Skin of body (tissue), 2 donors: ENCODE results near the gene NOTCH3. TPM values are rescaled to one million over a fixed set of nuclear protein-coding genes. Genes with fewer than 3 reads are reported as not detected.

ENCODE experiments used
- DNase-seq: peaks from one replicate; lab custom pipeline; 2025; lab: John Stamatoyannopoulos, UW
- total RNA-seq: library from RNA; depleted of rRNA; stranded (reverse); fragments of >200 nt; gene quantifications from one replicate; pipeline ENCODE4 v1.2.3, GENCODE V29; 2014

Gene NOTCH3
- total RNA-seq, 1 donor from 2014 or later: 69.0 TPM

DNA sequence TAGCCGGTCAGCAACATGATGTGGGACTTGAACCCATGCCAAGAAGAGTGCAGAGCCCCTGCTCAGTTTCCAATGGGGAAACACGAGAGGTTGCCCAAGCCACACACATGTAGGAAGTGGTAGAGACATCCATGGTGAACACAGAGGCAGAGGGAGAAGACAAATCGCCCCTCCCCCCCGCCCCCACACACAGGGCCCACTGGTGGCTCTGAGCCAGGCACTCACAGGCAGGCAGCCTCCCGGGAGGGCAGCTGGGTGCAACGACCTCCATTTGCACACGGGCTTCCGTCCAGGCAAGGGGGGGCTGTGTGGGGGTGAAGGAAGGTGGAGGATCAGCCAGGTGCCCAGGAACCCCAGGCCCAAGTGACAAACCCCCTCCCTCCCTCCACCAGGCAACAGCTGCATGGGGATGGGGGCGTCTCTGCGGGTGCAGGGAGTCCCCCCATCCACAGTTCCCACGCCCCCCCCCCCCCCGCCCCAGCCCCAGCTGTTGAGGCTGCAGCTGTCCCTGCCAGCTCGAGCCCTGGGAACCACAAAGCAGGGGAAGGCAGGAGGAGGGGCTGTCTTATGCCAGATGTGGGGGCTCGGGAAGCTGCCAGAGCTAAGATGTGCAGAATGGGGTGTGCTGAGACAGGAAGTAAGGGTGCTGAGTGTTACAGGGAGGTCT is 3.4 kb downstream of the NOTCH3 start:
- peak; percentile 37 for DNase-seq

DNA sequence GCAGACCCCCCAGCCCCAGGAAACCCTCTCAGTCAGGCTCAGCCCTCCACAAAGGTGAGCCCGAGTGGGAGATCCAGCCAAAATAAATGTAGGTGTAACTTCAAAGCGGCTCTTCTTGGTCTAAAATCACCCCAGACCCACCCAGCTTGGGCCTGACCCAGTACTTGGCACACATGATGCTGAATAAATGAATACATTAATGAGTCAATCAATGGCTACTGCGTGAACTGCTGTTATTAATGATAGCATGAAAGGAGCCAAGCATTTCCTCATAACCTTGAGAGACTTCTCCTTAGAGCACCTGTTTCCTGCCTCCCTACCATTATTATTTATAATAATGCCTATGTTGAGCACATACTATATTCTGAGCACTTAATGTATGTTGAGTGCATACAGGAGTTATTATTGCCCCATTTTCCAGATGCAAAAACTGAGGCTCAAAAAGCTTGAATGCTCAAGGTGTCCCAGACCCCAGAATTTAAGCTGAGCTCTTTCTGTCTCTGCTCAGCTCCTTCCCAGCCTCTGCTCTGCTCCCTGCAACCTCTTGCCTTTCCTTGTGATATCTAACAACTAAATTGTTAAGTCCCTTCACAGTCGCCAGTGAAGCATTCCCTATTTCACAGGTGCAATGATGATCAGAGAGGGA is 4.3 kb downstream of the NOTCH3 start:
- no peak for DNase-seq

DNA sequence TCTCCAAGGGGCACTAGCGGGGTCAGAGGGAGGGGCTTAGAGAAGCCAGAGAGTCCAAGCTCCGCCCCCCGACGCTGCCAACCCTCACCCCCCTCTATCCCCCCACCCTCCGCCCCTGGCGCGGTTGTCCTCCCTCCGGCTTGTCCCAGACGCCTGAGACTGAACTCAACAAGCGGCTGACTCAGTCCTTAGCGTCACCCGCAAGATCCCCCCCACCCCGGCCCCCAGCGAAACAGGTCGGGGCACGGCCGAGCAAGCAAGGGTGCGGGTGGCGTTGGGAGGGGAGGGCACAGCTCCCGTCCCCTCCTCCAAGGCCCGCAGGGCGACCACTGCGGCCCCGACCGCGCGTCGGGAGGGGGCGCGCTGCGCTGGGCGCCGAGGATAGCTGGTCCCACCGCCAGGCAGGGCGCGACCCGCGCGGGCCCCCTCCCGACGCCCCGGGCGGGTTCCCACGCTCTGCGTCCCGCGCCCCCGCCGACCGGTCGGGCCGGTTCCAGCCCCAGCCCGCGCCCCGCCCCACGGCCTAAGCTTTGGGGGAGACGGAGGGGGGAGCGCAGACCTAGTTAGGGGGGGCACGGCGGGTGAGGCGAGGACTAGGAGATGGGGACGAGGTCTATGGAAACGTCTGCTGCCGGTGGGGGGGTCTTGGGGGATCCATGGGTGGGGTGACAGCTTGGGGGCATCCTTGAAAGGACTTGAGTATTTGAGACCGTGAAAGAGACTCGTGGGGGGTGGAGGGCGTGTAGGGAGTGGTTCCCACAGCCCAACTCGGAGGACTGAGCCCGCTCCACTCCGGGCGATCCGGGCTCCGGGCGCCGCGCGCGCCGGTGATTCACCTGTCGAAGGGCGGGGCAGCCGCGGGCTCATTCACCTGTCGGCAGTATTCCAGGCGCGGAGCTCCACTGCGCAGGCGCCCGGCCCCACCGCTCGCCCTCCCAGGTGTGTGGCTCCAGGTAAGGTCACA is 5.1 kb downstream of the NOTCH3 start:
- peak; percentile 30 for DNase-seq

DNA sequence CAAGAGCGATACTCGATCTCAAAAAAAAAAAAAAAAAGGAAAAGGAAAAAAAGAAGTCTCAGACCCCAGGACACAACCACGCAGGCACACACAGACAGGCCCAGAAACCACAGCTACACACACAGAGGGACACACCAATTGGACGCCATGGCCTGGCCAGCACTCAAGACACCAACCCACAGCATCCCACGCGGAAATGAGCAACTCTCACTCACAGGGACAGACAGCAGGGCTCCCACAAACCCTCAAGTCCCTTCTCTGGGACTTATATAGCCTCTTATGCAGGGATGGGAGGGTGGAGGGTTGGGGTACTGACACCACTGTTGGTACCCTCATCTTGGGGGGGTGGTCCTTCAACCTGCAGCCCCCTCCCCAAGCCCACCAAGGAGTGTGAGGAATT is 5.9 kb downstream of the NOTCH3 start:
- DNase-seq: no peak

DNA sequence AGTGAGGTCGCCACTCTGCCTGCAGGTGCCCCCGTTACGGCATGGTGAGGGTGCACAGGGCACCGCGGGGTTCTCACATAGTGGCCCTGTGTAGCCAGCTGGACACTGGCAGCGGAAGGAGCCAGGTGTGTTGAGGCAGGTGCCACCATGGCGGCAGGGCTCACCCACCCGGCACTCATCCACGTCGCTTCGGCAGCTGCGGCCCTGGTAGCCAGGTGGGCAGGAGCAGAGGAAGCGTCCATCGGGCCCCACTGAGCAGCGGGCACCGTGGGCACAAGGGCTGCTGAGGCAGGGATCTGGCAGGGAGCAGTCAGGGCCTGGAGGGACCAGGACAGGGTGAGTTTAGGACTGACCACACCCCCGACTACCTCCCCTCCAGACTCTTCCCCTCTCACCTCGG is 8.8 kb downstream of the NOTCH3 start:
- no peak for DNase-seq

DNA sequence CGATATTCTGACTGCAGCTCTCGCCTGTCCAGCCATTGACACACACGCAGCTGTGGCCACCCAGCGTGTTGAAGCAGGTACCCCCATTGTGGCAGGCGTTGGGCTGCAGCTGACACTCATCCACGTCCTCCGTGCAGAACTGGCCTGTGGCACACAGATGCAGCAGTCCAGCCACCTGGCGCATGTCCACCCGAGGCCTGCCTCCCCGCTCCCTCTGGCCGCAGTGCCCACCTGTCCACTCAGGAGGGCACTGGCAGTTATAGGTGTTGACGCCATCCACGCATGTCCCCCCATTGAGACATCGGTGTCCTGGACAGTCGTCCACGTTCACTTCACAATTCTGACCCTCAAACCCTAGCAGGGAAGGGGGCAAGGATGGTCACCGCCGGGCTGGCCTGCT is 9.3 kb downstream of the NOTCH3 start:
- no peak for DNase-seq

DNA sequence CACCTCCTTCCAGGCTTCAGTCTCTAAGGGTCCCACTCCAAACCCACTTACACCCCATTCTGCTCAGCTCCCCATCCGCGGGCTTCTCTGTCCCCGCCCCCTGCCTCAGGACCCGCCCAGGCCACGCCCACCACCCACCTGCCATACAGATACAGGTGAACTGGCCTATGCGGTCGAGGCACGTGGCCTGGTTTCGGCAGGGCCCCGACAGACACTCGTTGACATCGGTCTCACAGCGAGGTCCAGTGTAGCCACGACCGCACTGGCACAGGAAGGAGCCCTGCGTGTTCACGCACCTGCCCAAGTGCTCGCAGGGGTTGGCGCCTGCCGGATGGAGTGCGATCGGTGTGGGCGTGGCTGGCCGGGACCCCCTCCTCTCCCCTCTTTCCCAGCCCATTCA is 11.9 kb downstream of the NOTCH3 start:
- DNase-seq: no peak

DNA sequence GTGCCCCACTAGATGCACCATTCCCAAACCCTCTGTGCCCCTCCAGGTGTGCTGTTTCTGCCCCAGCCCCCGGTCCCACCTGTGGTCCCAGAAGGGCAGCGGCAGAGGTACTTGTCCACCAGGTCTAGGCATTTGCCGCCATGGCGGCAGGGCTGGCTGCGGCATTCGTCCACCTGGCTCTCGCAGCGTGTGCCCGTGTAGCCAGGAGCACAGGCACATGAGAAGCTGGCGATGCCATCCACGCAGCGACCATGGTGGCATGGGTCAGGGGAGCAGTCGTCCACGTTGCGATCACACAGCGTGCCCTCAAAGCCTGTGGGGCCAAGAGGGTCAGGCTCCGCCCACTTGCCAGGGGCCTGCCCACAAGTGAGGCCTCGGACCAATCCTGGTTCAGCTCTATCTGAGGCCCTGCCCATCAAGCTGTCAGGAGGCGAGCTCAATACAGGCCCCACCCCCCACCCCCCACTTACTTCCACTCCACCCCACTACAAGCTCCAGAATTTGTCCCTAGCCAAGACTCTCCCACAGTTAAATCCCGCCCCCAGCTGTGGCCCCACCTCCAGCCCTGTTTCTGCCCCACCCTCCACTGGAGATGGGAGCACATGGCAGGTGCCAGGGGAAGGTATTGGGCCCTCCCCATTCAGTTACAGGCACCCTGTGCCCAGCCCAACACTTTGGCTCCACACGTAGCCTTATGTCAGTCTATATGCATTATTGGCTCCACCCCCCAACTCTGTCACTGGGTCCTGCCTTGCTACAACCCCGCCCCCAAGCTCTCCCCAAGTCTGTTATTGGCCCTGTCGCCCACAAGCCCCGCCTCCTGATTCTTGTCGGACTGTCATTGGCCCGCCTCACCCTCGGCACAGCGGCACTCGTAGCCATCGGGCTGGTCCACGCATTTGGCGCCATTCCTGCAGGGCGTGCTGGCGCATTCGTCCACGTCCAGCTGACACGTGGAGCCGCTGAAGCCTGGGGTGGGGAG is 13.5 kb downstream of the NOTCH3 start:
- no peak for DNase-seq

DNA sequence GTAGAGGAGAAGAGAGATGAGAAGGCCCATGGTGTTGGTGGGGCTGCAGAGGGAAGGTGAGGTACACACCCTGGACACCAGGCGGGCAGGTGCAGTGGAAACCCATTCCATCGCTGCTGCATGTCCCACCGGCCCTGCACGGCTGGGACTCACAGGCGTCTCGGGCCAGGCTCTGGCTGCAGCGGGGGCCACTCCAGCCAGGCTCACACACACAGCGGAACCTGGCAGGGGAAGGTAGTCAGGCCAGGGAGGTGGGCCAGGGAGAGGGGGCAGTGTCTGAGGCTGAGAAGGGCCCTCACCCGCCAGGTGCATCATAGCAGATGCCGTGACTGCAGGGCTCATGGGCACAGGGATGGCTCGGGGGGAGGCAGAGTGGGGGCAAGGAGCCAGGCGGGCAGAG is 15.6 kb downstream of the NOTCH3 start:
- no peak for DNase-seq

DNA sequence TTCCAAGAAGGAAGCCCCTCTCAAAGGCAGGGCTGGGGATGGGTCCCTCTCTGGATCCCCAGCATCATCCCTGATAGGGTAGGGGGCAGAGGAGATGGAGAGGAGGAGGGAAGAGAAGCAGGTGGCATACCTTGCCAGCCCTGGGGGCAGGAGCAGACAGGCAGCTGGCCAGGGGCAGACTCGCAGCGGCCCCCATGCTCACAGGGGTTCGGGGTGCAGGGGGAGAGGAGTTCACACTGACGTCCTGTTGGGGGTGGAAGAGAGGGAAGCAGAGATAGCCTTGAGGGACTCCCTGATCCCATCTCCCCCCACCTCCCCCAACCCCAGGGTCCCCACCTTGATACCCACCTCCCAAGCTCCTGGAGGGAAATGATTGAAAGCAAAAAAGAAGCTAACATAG is 16.0 kb downstream of the NOTCH3 start:
- no peak for DNase-seq

DNA sequence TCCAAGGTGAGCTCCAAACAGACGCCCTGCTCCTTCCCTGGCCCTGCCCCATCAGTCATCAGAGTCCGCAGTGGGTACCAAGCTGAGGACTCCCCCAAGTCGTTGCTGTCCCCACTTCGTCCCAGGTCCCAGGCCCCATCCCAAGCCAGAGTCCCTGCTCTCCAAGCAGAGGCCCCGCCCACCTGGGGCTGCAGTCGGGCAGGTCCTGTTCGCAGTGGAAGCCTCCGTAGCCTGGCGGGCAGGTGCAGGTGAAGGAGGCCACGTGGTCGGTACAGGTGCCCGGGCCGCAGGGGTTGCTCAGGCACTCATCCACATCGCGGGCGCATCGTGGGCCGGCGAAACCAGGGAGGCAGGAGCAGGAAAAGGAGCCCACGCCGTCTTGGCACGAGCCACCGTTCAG is 19.4 kb downstream of the NOTCH3 start:
- no peak for DNase-seq

DNA sequence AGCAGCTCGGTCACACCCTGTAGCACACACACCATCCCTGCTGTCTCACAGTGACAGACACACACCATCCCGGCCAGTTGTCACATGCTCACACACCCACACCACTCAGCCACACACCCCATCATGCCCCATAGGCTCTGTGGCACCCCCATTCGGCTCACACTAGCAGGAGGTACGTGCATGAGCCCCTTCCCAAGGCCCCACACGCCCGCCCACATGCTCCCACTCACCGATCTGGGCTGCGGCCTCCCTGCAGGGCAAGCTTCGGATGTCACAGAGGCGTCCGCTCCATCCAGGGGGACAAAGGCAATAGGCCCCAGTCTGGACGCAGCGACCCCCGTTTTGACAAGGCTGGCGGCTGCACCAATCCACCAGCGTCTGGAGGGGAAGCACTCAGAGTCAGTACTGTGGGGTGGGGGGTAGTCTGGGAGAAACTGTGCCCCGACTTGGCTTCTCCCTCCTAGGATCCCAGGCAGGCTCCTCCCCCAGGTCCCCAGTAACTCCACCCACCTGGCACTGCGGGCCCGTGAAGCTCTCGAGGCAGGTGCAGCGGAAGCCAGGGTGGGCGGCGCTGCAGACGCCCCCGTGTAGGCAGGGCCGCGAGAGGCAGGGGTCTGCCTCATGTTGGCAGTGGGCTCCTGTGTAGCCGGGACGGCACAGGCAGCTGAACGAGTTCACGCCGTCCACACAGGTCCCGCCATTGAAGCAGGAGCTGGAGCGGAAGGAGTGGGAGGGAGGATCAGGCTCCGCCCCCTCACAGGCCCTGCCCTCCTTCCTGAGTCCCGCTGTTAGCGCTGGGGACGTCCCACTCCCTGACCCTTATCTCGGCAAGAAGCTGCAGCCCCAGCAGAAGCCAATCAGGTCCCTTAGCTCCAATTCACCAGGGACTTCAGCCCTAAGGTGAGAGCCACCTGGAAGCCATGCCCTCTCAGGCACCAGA is 20.1 kb downstream of the NOTCH3 start:
- no peak for DNase-seq

DNA sequence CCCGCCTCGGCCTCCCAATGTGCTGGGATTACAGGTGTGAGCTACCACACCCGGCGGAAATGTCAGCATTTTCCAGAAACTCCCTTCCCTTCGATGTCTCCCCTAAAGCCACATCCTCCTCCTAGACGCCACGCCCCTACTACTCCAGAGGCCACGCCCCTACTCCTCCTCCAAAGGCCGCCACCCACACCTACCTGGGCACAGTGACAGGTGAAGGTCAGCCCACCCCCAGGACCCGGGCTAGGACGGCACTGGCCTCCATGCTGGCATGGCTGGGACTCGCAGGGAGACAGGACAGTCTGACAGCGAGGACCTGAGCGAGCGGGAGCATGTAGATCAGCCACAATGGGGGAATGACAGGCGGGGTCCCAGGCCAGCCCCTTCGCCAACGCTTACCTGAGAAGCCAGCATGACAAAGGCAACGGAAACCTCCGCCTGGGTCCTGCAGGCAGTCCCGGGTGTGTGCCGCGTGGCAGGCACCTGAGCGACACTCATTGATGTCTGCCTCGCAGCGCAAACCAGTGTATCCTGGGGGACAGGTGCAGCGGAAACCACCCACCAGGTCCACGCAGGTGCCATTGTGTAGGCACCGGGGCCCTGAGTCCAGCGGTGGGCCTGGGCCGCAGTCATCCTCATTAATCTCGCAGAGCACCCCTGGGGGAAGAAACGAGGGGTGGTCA is 22.0 kb downstream of the NOTCH3 start:
- DNase-seq: no peak

DNA sequence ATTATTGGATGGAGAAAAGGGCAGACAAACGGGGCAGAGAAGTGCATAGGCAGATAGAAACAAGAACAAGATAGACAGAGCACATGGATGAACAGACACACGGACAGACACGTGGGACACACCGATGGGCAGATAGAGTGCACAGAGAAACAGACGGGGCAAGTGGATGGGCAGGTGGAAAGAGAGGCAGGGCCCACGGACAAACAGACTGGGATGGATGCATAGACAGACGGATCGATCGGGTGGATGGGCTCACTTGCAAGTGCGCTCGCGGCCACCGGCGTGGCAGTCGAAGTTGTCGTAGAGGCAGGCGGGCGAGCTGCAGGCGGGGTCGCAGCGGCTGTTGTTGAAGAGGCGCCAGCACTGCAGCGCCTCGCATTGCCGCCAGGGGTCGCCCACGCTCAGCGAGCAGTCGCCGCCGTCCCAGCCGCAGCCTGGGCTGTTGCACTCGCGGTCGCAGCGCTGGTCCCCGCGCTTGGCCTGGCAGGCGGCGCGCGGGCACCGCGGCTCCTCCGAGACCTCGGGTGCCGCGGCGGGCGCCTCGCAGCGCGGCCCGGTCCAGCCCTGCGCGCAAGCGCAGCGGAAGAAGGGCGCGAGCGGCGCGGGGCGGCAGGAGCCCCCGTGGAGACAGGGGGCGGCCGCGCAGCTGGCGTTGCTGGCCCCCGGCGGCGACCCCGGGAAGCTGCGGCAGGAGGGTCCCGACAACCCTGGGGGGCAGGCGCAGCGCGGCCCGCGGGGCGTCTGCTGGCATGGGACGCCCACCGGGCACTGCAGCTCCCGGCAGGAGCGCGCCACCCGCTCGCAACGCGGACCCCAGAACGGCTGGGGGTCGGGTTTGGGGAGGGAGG is 23.3 kb downstream of the NOTCH3 start:
- DNase-seq: peak; percentile 35

DNA sequence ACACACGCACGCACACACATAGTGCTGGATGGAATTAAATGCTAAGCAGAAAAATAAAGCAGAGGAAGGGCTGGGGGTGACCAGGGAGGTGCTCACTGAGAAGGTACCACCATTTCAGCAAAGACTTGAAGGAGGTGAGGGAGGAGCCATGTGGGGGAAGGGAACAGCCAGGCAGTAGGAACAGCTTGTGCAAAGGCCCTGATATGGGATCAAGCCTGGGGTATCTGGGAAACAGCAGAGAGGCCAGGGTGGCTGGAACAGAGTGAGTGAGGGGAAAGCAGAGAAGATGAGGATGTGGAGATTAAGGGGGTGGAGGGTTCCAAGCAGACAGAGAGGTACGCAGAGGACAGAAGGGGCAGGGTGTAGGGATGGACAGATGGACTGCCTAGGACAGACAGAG is 25.2 kb downstream of the NOTCH3 start:
- no peak for DNase-seq

DNA sequence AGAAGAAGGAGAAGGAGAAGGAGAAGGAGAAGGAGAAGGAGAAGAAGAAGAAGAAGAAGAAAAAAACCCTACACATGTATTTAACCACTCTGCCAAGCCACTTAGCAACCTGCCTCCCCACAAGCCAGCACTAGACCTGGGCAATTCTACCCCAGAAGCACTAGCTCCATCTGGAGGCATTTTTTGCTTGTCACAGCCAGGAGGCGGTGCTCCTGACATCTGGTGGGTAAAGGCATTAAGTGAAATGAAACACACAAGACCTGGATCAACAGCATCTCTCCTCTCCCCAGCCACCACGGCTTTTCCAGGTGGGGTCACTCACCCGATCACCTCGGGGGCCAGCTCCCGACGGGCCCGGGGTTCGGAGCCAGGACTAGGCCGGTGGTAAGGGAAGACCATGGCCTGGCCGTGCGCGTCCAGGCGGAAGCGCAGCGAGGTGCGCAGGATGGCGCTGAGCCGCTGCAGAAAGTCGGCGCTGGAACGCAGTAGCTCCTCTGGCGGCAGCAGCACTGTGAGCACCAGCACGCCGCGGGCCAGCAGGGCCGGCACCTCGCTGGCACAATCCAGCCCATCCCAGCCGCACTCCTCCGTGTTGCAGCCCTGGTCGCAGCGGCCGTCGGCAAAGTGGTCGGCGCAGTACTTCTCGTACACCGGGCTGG is 26.9 kb downstream of the NOTCH3 start:
- no peak for DNase-seq

DNA sequence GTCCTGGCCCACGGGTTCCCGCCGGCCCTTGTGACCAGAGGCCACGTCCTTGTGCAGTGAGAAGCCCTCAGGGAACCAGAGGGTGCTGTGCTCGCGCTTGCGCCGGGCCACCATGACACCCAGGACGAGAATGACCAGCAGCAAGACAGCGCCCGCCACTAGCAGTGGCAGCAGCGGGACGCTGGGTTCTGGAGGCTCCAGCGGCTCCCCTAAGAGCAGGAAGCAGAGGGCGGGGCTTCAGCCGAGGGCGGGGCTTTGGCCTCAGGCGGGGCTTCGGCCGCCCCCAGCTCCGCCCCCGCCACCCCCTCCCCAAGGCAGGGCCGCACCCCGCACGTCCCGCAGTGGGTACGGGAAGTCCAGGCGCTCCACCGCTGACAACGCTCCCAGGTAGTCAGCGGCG is 30.4 kb downstream of the NOTCH3 start:
- DNase-seq: no peak
